WI38 (cell line): ENCODE data around the gene GAPT.

Experiments
- H3K4me3 ChIP-seq: 2 replicates; pipeline ENCODE4 v1.5.1; 2011; ENCODE audit warnings: low read depth, mild to moderate bottlenecking, control low read depth, low read length
- CTCF ChIP-seq: IDR thresholded peaks from 2 replicates; pipeline ENCODE4 v1.5.1; 2012; ENCODE audit warnings: low read depth, mild to moderate bottlenecking, control low read depth, low read length

Gene GAPT

DNA sequence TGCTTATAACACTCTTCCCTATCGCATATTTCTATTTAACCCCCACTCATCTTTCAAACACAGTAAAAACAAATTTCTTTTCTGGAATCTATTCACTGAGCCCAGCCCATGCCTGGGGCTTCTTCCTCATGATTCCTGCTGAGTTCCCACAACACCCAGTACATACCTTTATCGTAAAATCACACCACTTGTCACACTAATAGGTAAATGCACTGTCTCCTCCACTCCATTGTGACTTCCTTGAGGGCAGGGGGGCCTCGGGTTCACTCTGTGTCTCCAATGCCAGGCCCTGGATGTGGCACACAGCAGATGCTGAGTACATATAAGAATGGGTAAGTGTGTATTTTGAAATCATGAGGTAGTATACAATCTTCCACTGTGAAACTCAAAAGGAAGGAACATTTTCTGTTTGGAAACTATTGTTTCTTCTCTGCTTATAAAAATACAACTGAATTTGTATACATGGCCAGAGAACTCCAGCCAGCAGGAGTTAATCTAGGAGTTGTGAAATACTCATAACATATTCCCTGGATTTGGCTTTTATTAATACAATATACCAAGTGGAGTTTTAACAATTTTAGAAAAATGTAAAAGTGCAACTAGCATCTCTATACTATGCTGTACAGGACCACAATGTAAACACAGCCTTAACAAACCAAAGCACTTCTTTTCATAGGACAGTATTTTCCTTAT is 38.5 kb upstream of the GAPT start:
- TF ChIP-seq CTCF, result no peak
- no peak overlapping the region for H3K4me3 ChIP-seq

DNA sequence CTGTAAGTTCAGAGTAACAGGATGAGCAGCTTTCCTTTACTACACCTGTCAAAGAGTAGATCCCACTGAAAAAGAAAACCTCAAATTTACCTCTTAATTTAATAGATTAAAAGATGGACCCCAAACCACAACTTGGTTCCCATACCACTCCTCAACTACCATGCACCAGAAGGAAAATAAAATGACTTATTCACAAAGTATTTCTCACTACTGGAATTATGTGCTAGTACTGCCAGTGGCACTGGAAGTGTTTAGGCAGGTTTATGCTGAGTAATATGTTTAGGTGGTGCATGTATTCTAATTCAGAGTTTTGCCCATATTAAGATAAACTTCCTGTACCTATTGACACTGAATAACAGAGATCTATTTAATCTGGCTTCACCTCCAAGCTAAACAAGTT is 37.9 kb upstream of the GAPT start:
- TF ChIP-seq CTCF, result no peak
- H3K4me3 ChIP-seq, result no peak overlapping the region

DNA sequence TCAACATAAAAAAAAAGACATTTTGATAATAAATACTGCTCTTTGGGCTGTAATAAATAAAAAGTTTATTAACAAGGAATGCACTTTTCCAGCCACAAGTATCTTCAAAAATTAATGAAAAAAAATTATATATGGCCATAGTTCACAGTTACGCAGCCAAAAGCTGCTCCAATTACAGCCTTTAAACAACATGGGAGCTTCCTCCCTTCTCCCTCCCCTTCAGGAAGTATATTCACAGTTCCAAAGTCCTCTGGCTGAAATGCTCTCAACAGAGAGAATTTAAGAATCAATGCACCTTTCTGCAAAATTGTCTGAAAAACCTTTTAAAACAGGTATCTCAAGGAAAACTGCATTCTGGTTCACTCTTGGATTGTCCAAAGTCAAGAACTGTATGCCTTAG is 37.2 kb upstream of the GAPT start:
- peak overlapping the region; percentile 23 for H3K4me3 ChIP-seq
- TF ChIP-seq CTCF, result no peak

DNA sequence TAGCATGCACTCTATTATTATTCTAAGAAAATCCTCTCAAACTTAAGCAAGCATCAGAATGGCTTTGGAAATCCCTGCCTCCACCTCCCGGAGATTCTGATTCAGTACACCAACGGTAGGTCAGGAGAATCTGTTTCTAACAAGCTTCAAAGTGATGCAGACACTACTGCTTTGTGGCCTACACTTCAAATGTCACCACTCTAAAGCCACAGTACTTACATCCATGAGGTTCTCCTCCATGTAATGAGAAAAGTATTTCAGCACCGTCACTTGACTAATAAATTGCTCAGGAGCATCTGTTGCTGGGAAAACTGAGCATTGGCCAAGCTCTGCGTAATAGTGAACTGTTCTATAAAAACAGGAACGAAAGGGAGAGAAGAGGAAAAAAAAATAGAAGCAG is 36.2 kb upstream of the GAPT start:
- TF ChIP-seq CTCF, result no peak

DNA sequence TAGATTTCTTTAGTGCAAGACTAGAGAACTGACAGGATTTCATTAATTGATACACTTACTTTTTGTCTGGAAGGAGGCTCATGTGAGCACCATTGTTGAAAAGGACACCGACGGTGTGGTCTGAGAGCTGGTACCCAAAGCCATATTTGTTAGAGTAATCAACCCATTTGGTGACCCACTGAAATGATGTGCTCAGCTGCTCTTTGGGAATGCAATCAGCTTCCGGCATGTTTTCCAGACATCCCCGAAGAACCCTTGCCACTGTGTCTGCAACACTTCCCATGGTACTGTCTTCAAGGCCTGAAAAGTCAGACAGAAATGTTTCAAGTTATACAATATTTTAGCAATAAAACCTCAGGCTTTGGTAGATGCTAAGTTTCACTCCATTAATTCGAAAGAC is 35.8 kb upstream of the GAPT start:
- peak overlapping the region; percentile 77 for H3K4me3 ChIP-seq
- TF ChIP-seq CTCF, result no peak

More for the DNA sequence above, 36.2 kb upstream of the GAPT start:
- peak overlapping the region; percentile 77 for H3K4me3 ChIP-seq

DNA sequence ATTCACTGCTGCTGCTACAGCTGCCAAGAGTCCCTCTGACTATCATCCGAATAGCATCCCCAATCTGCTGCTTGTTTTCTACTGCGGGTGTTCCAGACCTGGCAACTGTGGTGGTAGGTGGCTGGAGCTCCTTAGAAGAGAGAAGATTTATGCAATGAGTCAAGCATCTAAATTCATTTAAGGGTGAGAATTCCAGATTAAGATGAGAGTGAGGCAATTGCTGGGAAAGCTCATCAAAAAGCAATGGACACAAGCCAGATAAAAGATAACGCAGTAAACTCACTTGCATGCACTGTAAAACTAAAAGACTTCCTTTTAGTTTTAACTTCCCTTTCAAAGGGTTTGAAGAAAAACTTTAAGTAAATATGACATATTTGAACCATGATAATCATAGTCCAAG is 35.2 kb upstream of the GAPT start:
- TF ChIP-seq CTCF, result no peak
- H3K4me3 ChIP-seq, result peak overlapping the region; percentile 77

GRCh38 chr5:58456486-58456885 is 34.7 kb upstream of the GAPT start:
- peak overlapping the region; percentile 77 for H3K4me3 ChIP-seq
- no peak for TF ChIP-seq CTCF
